Testis (tissue), 3 donors: Measurements from ENCODE around the gene HYDIN. TPM values are rescaled to one million over a fixed set of nuclear protein-coding genes. Genes with fewer than 3 reads are reported as not detected.
"Not testable (repeated sequence)": the region's sequence is repeated elsewhere in the genome, so short reads cannot be mapped to it uniquely, and the experiment has no call there.

Source experiments
- DNase-seq: peaks from one replicate; pipeline ENCODE4 v3.0.0-alpha.2; 2019
- H3K27ac ChIP-seq, 2 donors: fragments of 200-600 bp; sonication (generic); one replicate each; pipeline ENCODE4 v1.5.1; 2019
- H3K27me3 ChIP-seq: fragments of 200-600 bp; sonication (generic); one replicate; pipeline ENCODE4 v1.5.1; 2019
- H3K36me3 ChIP-seq: fragments of 200-600 bp; sonication (generic); one replicate; pipeline ENCODE4 v1.5.1; 2017; ENCODE audit warnings: low read depth; ENCODE audit errors: missing control alignments
- H3K4me1 ChIP-seq: fragments of 200-600 bp; sonication (generic); one replicate; pipeline ENCODE4 v1.5.1; 2019
- H3K4me3 ChIP-seq, 2 donors: fragments of 200-600 bp; sonication (generic); one replicate each; pipeline ENCODE4 v1.5.1; 2017 to 2019
- H3K9me3 ChIP-seq: fragments of 200-600 bp; sonication (generic); one replicate; pipeline ENCODE4 v1.5.1; 2017
- WGBS, 2 donors: methylation state at CpG; one replicate each; pipeline ENCODE4 v1.1.5; 2018; 5-methylcytosine and 5-hydroxymethylcytosine counted together
- intact Hi-C: fragments of 100-400 bp; cut with DNase I; formaldehyde crosslinking; loops from one replicate; pipeline ENCODE4 v1.15.1; 2023; ENCODE audit warnings: low total_unique reads
- polyA plus RNA-seq: library from polyadenylated mRNA; stranded (reverse); fragments of 350-450 nt; fragmentation: Illumina TruSeq; extraction: RNeasy Lipid Tissue Mini Kit (QIAGEN cat#74804); gene quantifications from one replicate; pipeline ENCODE4 v1.2.3, GENCODE V29; 2014; ENCODE audit warnings: low read depth, low replicate concordance; ENCODE audit not compliant: insufficient read depth
- total RNA-seq, 2 donors: library from RNA; depleted of rRNA; stranded (reverse); fragments of >200 nt; gene quantifications; one replicate each; pipeline ENCODE4 v1.2.3, GENCODE V29; 2016

Gene HYDIN
- total and polyA plus RNA-seq, 3 donors from 2014 or later: 29.6 to 54.7 (median 30.3) TPM

DNA sequence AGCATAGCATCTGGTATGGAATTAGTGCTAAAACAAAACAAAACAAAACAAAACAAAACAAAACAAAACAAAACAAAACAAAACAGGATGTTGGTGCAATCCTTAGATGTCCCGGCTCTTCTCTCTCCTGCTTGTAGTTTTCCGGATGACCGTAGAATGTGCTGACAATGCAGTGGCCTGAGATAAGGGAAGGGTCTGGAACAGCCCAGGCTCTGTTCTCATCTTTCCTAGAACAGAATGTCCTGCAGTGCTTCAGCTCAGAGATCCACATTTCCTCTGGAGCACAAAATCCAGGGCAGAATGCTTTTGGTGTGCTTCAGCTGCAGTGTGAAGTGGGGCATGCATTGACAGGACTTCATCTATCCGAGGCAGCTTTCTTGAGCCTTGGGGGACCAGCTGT is 345.9 kb downstream of the HYDIN start:
- DNase-seq, H3K36me3 ChIP-seq, H3K4me1 ChIP-seq, H3K4me3 ChIP-seq, H3K9me3 ChIP-seq, H3K27ac ChIP-seq, H3K27me3 ChIP-seq, intact Hi-C loops: not testable (repeated sequence)
- 29 to 34% methylated on average over 3 to 4 of the region's 4 CpGs for WGBS, 2 donors

- DNase-seq, H3K9me3 ChIP-seq, H3K4me3 ChIP-seq, H3K4me1 ChIP-seq, H3K27ac ChIP-seq, H3K27me3 ChIP-seq, intact Hi-C loops, H3K36me3 ChIP-seq: not testable (repeated sequence)
- WGBS, 2 donors: 65 to 76% methylated on average over 4 to 5 of the region's 8 CpGs
These were observed 348.2 kb downstream of the HYDIN start for GRCh38 chr16:70882311-70882710.

GRCh38 chr16:70877895-70878294 is 352.6 kb downstream of the HYDIN start:
- H3K27ac ChIP-seq, intact Hi-C loops, H3K36me3 ChIP-seq, H3K4me1 ChIP-seq, H3K9me3 ChIP-seq, H3K27me3 ChIP-seq, DNase-seq, H3K4me3 ChIP-seq: not testable (repeated sequence)
- WGBS, 2 donors: 60 to 64% methylated on average over 3 to 5 of the region's 5 CpGs

DNA sequence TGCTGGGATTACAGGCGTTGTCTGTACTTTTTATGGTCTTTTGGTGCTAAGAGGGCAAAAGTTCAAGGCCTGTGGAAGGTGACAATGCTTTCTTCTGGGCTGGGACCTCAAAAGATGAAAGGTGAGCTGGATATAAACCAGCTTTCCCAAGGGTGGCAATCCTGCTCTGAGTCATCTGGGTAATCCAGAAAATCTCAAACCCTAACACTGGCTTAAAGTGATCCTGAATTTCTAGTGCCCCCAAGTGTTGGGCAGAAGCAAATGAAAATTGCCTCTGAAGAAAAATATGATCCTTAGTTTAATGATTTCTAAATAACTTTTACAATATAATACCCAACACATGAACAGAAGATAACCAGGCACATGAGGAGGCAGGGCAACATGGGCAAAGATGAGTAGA is 354.1 kb downstream of the HYDIN start:
- H3K27me3 ChIP-seq, intact Hi-C loops, H3K27ac ChIP-seq, H3K4me3 ChIP-seq, DNase-seq, H3K36me3 ChIP-seq, H3K4me1 ChIP-seq, H3K9me3 ChIP-seq: not testable (repeated sequence)
- WGBS, 2 donors: no CpG with 5 or more reads among the region's 1 CpG

DNA sequence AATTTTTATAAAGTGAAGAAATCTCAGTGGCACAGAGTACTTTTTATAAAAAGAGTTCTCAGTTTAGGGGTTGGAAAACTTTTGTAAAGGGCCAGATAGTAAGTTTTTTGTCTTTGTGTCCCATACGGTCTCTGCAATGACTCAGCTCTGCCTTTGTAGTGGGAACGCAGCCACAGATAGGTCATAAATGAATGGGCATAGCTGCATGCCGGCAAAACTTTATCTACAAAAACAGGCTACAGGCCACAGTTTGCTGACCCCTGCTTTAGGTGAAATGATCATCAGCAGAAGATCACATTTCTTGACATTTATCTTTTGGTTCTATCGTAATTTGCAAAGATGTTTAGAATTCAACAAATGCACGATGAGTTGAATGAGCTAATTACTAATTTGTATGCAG is 365.8 kb downstream of the HYDIN start:
- H3K4me3 ChIP-seq, H3K9me3 ChIP-seq, H3K36me3 ChIP-seq, H3K4me1 ChIP-seq, DNase-seq, H3K27me3 ChIP-seq, intact Hi-C loops, H3K27ac ChIP-seq: not testable (repeated sequence)
- WGBS, 2 donors: 77 to 79% methylated on average over 5 of the region's 5 CpGs

- H3K36me3 ChIP-seq, H3K9me3 ChIP-seq, H3K4me3 ChIP-seq, H3K27ac ChIP-seq, H3K4me1 ChIP-seq, H3K27me3 ChIP-seq, intact Hi-C loops, DNase-seq: not testable (repeated sequence)
- 51% methylated on average over 7 of the region's 9 CpGs; no CpG with 5 or more reads in 1 of the 2 donors for WGBS, 2 donors
These were observed 368.5 kb downstream of the HYDIN start for GRCh38 chr16:70861996-70862395.

GRCh38 chr16:70851299-70851698 is 379.2 kb downstream of the HYDIN start:
- H3K36me3 ChIP-seq, H3K4me3 ChIP-seq, intact Hi-C loops, H3K27ac ChIP-seq, H3K4me1 ChIP-seq, H3K9me3 ChIP-seq, H3K27me3 ChIP-seq, DNase-seq: not testable (repeated sequence)
- 69 to 70% methylated on average over 4 of the region's 4 CpGs for WGBS, 2 donors

DNA sequence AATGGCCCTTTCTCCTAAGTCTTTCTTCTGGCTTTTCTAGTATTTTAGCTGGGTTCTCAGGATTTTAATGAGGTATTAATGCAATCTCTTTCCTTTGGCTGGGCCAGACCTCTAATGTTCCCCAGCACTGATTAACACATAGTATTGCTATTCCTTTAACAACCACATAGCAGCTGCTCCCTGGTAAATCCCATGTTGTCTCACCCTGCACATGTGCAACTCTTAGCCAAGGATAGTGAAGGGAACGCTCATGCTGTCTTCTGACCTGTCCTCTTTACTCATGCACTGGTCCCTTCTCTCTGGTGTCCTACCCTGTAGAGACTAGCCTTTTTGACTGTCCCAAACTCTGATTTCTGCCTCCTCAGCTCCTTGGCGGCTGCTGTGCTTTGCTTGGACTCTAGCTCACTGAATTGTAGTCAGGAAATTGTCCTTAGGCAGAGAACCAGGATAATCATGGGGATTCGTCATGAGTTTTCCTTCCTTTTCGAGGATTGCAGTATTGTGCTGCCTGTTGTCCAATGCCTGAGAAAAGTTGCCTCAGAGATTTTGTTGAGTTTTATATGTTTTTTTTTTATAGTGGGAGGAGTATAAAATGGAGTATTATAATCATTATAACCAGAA is 406.9 kb downstream of the HYDIN start:
- 71 to 83% methylated on average over 1 to 3 of the region's 4 CpGs for WGBS, 2 donors
- H3K9me3 ChIP-seq, H3K4me3 ChIP-seq, H3K36me3 ChIP-seq, intact Hi-C loops, DNase-seq, H3K4me1 ChIP-seq, H3K27ac ChIP-seq, H3K27me3 ChIP-seq: not testable (repeated sequence)

GRCh38 chr16:70822734-70823133 is 407.8 kb downstream of the HYDIN start:
- intact Hi-C loops, H3K9me3 ChIP-seq, H3K4me3 ChIP-seq, H3K27ac ChIP-seq, DNase-seq, H3K4me1 ChIP-seq, H3K36me3 ChIP-seq, H3K27me3 ChIP-seq: not testable (repeated sequence)
- WGBS, 2 donors: 60 to 83% methylated on average over 1 of the region's 2 CpGs

- H3K9me3 ChIP-seq, H3K4me3 ChIP-seq, H3K27ac ChIP-seq, DNase-seq, H3K27me3 ChIP-seq, intact Hi-C loops, H3K36me3 ChIP-seq, H3K4me1 ChIP-seq: not testable (repeated sequence)
- WGBS, 2 donors: 60 to 74% methylated on average over 1 to 8 of the region's 13 CpGs
These were observed 412.4 kb downstream of the HYDIN start for GRCh38 chr16:70818088-70818487.
